ENCODE data around the gene PFKFB3.

The PFKFB3 gene

DNA sequence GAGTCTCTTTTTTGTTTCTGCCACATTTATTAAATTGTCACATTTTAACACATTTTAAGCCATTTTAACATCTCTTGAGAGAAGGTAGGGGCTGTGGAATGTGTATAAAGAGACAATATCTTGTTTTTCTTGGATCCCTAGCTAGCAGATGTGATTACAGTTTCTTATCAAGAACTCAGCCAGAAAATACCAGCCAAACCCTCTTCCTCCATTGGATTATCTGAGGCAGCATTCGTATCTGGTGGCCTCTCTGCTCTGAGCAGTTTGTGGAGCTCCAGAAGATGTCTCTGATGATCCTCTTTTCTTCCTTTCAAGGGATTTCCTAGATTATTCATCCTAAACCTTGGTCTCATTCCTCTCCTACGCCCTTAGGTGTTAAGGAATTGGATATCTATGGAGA is 35.3 kb upstream of the PFKFB3 start:
- WGBS (ENCODE audit: extremely low coverage, insufficient coverage, low lambda C conversion rate), result no CpG with 5 or more reads among the region's 2 CpGs
- no peak overlapping the region for H3K56ac ChIP-seq (ENCODE audit: low read length)

GRCh38 chr10:6168084-6168483 is 34.6 kb upstream of the PFKFB3 start:
- no peaks in the 10 kb centered on the region for H3K4me1 ChIP-seq (ENCODE audit: control insufficient read depth, low read depth, low read length)
- no peak overlapping the region for H3K4ac ChIP-seq (ENCODE audit: low read depth, low read length)
- no peak overlapping the region for H2BK15ac ChIP-seq (replicated peaks; ENCODE audit: low read depth)
- H3K27me3 ChIP-seq (ENCODE audit: insufficient read depth, low read length, poor library complexity), result no peaks in the 10 kb centered on the region
- H3K4me2 ChIP-seq (ENCODE audit: low read length), result no peak overlapping the region
- peaks cover 25% of the 10 kb centered on the region for H3K79me1 ChIP-seq (ENCODE audit: low read length)
- H3K18ac ChIP-seq (ENCODE audit: low read length), result no peak overlapping the region
- H4K5ac ChIP-seq (ENCODE audit: low read length), result no peak overlapping the region
- H2AK5ac ChIP-seq (ENCODE audit: low read length), result no peak overlapping the region
- no peak overlapping the region for H3K23ac ChIP-seq (ENCODE audit: low read length)
- H3K27ac ChIP-seq (ENCODE audit: low read depth, low read length), result no peak overlapping the region
- no peaks in the 10 kb centered on the region for H3K36me3 ChIP-seq (ENCODE audit: control insufficient read depth, insufficient read depth, low read length)
- H3K79me2 ChIP-seq (ENCODE audit: control insufficient read depth, insufficient read depth, low read length), result peaks cover 13% of the 10 kb centered on the region
- no peak overlapping the region for H4K8ac ChIP-seq (ENCODE audit: low read depth, low read length)
- H3K9ac ChIP-seq (ENCODE audit: low read length), result no peak overlapping the region
- DNase-seq, result no peak
- H3K56ac ChIP-seq (ENCODE audit: low read length), result peak overlapping the region; percentile 34
- no peak overlapping the region for H2BK120ac ChIP-seq (ENCODE audit: low read depth, low read length)
- no peak overlapping the region for H3K4me3 ChIP-seq (ENCODE audit: low read length)
- no CpG with 5 or more reads among the region's 3 CpGs for WGBS (ENCODE audit: extremely low coverage, insufficient coverage, low lambda C conversion rate)
- no peak overlapping the region for H2BK5ac ChIP-seq (ENCODE audit: low read length)

More for the DNA sequence above, 35.3 kb upstream of the PFKFB3 start:
- no peaks in the 10 kb centered on the region for H3K27me3 ChIP-seq (ENCODE audit: insufficient read depth, low read length, poor library complexity)
- no peaks in the 10 kb centered on the region for H3K36me3 ChIP-seq (ENCODE audit: control insufficient read depth, insufficient read depth, low read length)
- no peak for DNase-seq
- no peak overlapping the region for H3K4ac ChIP-seq (ENCODE audit: low read depth, low read length)
- peaks cover 24% of the 10 kb centered on the region for H3K79me1 ChIP-seq (ENCODE audit: low read length)
- no peak overlapping the region for H3K4me2 ChIP-seq (ENCODE audit: low read length)
- H2BK120ac ChIP-seq (ENCODE audit: low read depth, low read length), result no peak overlapping the region
- no peak overlapping the region for H3K4me3 ChIP-seq (ENCODE audit: low read length)
- peaks cover 1% of the 10 kb centered on the region for H3K4me1 ChIP-seq (ENCODE audit: control insufficient read depth, low read depth, low read length)
- H4K8ac ChIP-seq (ENCODE audit: low read depth, low read length), result no peak overlapping the region
- no peak overlapping the region for H3K9ac ChIP-seq (ENCODE audit: low read length)
- H4K5ac ChIP-seq (ENCODE audit: low read length), result no peak overlapping the region
- H3K27ac ChIP-seq (ENCODE audit: low read depth, low read length), result no peak overlapping the region
- H2AK5ac ChIP-seq (ENCODE audit: low read length), result no peak overlapping the region
- no peak overlapping the region for H3K18ac ChIP-seq (ENCODE audit: low read length)
- H3K23ac ChIP-seq (ENCODE audit: low read length), result no peak overlapping the region
- H2BK15ac ChIP-seq (replicated peaks; ENCODE audit: low read depth), result no peak overlapping the region
- no peak overlapping the region for H2BK5ac ChIP-seq (ENCODE audit: low read length)
- H3K79me2 ChIP-seq (ENCODE audit: control insufficient read depth, insufficient read depth, low read length), result peaks cover 13% of the 10 kb centered on the region

- Histone ChIP-seq H3K9ac (ENCODE audit: low read length) (no peak overlapping the region), H3K4me2 (ENCODE audit: low read length) (no peak overlapping the region), H3K4ac (ENCODE audit: low read depth, low read length) (no peak overlapping the region), H3K4me1 (ENCODE audit: control insufficient read depth, low read depth, low read length) (no peaks in the 10 kb centered on the region), H3K27ac (ENCODE audit: low read depth, low read length) (no peak overlapping the region), H4K8ac (ENCODE audit: low read depth, low read length) (no peak overlapping the region), H2BK120ac (ENCODE audit: low read depth, low read length) (no peak overlapping the region), H3K23ac (ENCODE audit: low read length) (no peak overlapping the region), H3K4me3 (ENCODE audit: low read length) (no peak overlapping the region), H3K56ac (ENCODE audit: low read length) (no peak overlapping the region), H3K27me3 (ENCODE audit: insufficient read depth, low read length, poor library complexity) (no peaks in the 10 kb centered on the region), H2BK15ac (replicated peaks; ENCODE audit: low read depth) (no peak overlapping the region), H4K5ac (ENCODE audit: low read length) (no peak overlapping the region), H2AK5ac (ENCODE audit: low read length) (no peak overlapping the region), H3K18ac (ENCODE audit: low read length) (no peak overlapping the region), H3K36me3 (ENCODE audit: control insufficient read depth, insufficient read depth, low read length) (no peaks in the 10 kb centered on the region), H3K79me2 (ENCODE audit: control insufficient read depth, insufficient read depth, low read length) (peaks cover 5% of the 10 kb centered on the region), H3K79me1 (ENCODE audit: low read length) (peaks cover 25% of the 10 kb centered on the region), H2BK5ac (ENCODE audit: low read length) (no peak overlapping the region)
- DNase-seq, result no peak
- WGBS (ENCODE audit: extremely low coverage, insufficient coverage, low lambda C conversion rate), result no CpG with 5 or more reads among the region's 2 CpGs
These were observed 32.1 kb upstream of the PFKFB3 start for GRCh38 chr10:6170638-6171037.

- Histone ChIP-seq H2BK5ac (ENCODE audit: low read length) (no peak overlapping the region), H3K4me2 (ENCODE audit: low read length) (no peak overlapping the region), H3K36me3 (ENCODE audit: control insufficient read depth, insufficient read depth, low read length) (no peaks in the 10 kb centered on the region), H4K5ac (ENCODE audit: low read length) (no peak overlapping the region), H3K27ac (ENCODE audit: low read depth, low read length) (no peak overlapping the region), H2AK5ac (ENCODE audit: low read length) (no peak overlapping the region), H3K27me3 (ENCODE audit: insufficient read depth, low read length, poor library complexity) (no peaks in the 10 kb centered on the region), H3K23ac (ENCODE audit: low read length) (no peak overlapping the region), H3K56ac (ENCODE audit: low read length) (no peak overlapping the region), H3K4me1 (ENCODE audit: control insufficient read depth, low read depth, low read length) (no peaks in the 10 kb centered on the region), H3K4me3 (ENCODE audit: low read length) (no peak overlapping the region), H2BK120ac (ENCODE audit: low read depth, low read length) (no peak overlapping the region), H3K4ac (ENCODE audit: low read depth, low read length) (no peak overlapping the region), H3K79me1 (ENCODE audit: low read length) (peaks cover 27% of the 10 kb centered on the region), H4K8ac (ENCODE audit: low read depth, low read length) (no peak overlapping the region), H2BK15ac (replicated peaks; ENCODE audit: low read depth) (no peak overlapping the region), H3K79me2 (ENCODE audit: control insufficient read depth, insufficient read depth, low read length) (peaks cover 3% of the 10 kb centered on the region), H3K9ac (ENCODE audit: low read length) (no peak overlapping the region), H3K18ac (ENCODE audit: low read length) (no peak overlapping the region)
- WGBS (ENCODE audit: extremely low coverage, insufficient coverage, low lambda C conversion rate), result no CpG with 5 or more reads among the region's 23 CpGs
- no peak for DNase-seq
These were observed 30.6 kb upstream of the PFKFB3 start for GRCh38 chr10:6171881-6172695.

GRCh38 chr10:6173203-6173602 is 29.5 kb upstream of the PFKFB3 start:
- H2BK15ac ChIP-seq (replicated peaks; ENCODE audit: low read depth), result no peak overlapping the region
- no peak overlapping the region for H4K8ac ChIP-seq (ENCODE audit: low read depth, low read length)
- H3K36me3 ChIP-seq (ENCODE audit: control insufficient read depth, insufficient read depth, low read length), result no peaks in the 10 kb centered on the region
- no peak overlapping the region for H4K5ac ChIP-seq (ENCODE audit: low read length)
- no peak overlapping the region for H3K18ac ChIP-seq (ENCODE audit: low read length)
- H2BK5ac ChIP-seq (ENCODE audit: low read length), result no peak overlapping the region
- no peak overlapping the region for H2BK120ac ChIP-seq (ENCODE audit: low read depth, low read length)
- H3K4me1 ChIP-seq (ENCODE audit: control insufficient read depth, low read depth, low read length), result no peaks in the 10 kb centered on the region
- H3K27me3 ChIP-seq (ENCODE audit: insufficient read depth, low read length, poor library complexity), result no peaks in the 10 kb centered on the region
- no peak overlapping the region for H3K4me2 ChIP-seq (ENCODE audit: low read length)
- H3K4ac ChIP-seq (ENCODE audit: low read depth, low read length), result no peak overlapping the region
- no peak overlapping the region for H2AK5ac ChIP-seq (ENCODE audit: low read length)
- no peak overlapping the region for H3K56ac ChIP-seq (ENCODE audit: low read length)
- no peak overlapping the region for H3K9ac ChIP-seq (ENCODE audit: low read length)
- no CpG with 5 or more reads among the region's 8 CpGs for WGBS (ENCODE audit: extremely low coverage, insufficient coverage, low lambda C conversion rate)
- H3K79me2 ChIP-seq (ENCODE audit: control insufficient read depth, insufficient read depth, low read length), result peaks cover 2% of the 10 kb centered on the region
- H3K27ac ChIP-seq (ENCODE audit: low read depth, low read length), result no peak overlapping the region
- no peak overlapping the region for H3K23ac ChIP-seq (ENCODE audit: low read length)
- peaks cover 24% of the 10 kb centered on the region for H3K79me1 ChIP-seq (ENCODE audit: low read length)
- no peak overlapping the region for H3K4me3 ChIP-seq (ENCODE audit: low read length)
- peak; percentile 37 for DNase-seq

Data from mesendoderm (in vitro differentiated cells).